ENCODE data around the gene UMOD.

Gene UMOD

GRCh38 chr16:20372701-20373100 is 20.2 kb upstream of the UMOD start:
- ATAC-seq (ENCODE audit: low read depth) = no peak
- Histone ChIP-seq H3K27ac (ENCODE audit: poor library complexity, severe bottlenecking) (no peak overlapping the region), H3K27me3 (ENCODE audit: insufficient read depth, poor library complexity, severe bottlenecking) (no peaks in the 10 kb centered on the region), H3K4me1 (ENCODE audit: insufficient read depth, poor library complexity, severe bottlenecking) (no peaks in the 10 kb centered on the region), H3K36me3 (ENCODE audit: low read depth) (no peaks in the 10 kb centered on the region), H3K4me3 (ENCODE audit: severe bottlenecking) (no peak overlapping the region), H3K9me3 (ENCODE audit: severe bottlenecking) (no peaks in the 10 kb centered on the region)
- DNase-seq (ENCODE audit: low spot score) = no peak
- TF ChIP-seq, protein P1, sequence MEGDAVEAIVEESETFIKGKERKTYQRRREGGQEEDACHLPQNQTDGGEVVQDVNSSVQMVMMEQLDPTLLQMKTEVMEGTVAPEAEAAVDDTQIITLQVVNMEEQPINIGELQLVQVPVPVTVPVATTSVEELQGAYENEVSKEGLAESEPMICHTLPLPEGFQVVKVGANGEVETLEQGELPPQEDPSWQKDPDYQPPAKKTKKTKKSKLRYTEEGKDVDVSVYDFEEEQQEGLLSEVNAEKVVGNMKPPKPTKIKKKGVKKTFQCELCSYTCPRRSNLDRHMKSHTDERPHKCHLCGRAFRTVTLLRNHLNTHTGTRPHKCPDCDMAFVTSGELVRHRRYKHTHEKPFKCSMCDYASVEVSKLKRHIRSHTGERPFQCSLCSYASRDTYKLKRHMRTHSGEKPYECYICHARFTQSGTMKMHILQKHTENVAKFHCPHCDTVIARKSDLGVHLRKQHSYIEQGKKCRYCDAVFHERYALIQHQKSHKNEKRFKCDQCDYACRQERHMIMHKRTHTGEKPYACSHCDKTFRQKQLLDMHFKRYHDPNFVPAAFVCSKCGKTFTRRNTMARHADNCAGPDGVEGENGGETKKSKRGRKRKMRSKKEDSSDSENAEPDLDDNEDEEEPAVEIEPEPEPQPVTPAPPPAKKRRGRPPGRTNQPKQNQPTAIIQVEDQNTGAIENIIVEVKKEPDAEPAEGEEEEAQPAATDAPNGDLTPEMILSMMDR (IDR thresholded peaks at IDR 0.05; ENCODE audit: poor library complexity, severe bottlenecking) = no peak

DNA sequence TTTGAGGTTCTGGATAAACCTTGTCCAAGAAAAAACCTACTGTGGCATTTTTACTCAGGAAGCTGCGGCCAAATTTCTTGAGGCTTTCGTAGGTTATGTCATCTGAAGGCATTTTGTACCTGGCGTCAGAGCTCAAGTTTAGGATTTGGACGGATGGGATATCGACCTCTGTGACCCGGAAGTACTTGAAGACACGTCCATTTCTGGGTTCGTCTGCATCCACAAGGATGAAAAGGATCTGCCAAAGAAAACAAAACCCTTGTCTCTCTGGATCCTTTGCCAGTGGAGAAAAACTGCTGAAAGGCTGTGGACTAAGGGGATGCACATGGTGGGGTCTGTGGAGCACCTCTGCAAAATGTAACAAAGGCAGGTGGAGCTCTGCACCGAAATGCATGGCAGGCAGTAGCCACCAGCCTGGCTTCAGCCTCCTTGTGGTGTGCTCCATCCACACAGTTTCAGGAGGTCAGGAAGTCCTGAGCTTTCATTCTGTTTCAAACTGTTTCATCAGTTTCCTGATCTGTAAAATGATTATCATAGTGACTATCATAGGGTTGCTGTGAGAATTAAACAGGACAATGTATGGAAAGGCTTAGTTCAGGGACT is 17.0 kb upstream of the UMOD start:
- TF ChIP-seq, protein P1 (IDR thresholded peaks at IDR 0.05; ENCODE audit: poor library complexity, severe bottlenecking) = no peak
- ATAC-seq (ENCODE audit: low read depth) (no peak), DNase-seq (ENCODE audit: low spot score) (no peak)
- Histone ChIP-seq H3K4me1 (ENCODE audit: insufficient read depth, poor library complexity, severe bottlenecking) (no peaks in the 10 kb centered on the region), H3K36me3 (ENCODE audit: low read depth) (no peaks in the 10 kb centered on the region), H3K27ac (ENCODE audit: poor library complexity, severe bottlenecking) (no peak overlapping the region), H3K4me3 (ENCODE audit: severe bottlenecking) (no peak overlapping the region), H3K9me3 (ENCODE audit: severe bottlenecking) (no peaks in the 10 kb centered on the region), H3K27me3 (ENCODE audit: insufficient read depth, poor library complexity, severe bottlenecking) (no peaks in the 10 kb centered on the region)

DNA sequence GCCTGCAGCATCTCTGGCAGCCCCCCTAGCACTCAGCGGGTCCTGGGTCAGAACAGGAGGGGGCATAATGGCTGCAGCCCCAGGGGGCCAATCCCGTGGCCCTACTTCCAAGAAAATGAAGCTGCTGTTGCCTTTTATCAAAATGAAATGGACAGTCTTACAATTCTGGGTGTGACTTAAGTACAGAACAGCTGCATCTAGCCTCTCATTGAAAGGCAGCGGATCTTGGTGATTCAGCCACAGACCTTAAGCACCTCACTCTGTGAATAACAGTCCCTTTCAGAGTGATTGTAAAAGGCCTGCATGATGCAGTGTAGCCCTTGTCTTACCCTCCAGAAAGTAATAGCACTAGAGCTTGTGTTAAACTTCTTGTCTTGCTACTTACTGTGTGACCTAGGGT is 11.5 kb upstream of the UMOD start:
- Histone ChIP-seq H3K27me3 (ENCODE audit: insufficient read depth, poor library complexity, severe bottlenecking) (peaks cover 8% of the 10 kb centered on the region), H3K4me1 (ENCODE audit: insufficient read depth, poor library complexity, severe bottlenecking) (no peaks in the 10 kb centered on the region), H3K4me3 (ENCODE audit: severe bottlenecking) (no peak overlapping the region), H3K9me3 (ENCODE audit: severe bottlenecking) (no peaks in the 10 kb centered on the region), H3K36me3 (ENCODE audit: low read depth) (no peaks in the 10 kb centered on the region), H3K27ac (ENCODE audit: poor library complexity, severe bottlenecking) (no peak overlapping the region)
- ATAC-seq (ENCODE audit: low read depth) = no peak
- TF ChIP-seq, protein P1 (IDR thresholded peaks at IDR 0.05; ENCODE audit: poor library complexity, severe bottlenecking) = no peak
- DNase-seq (ENCODE audit: low spot score) = no peak

GRCh38 chr16:20363191-20363590 is 10.7 kb upstream of the UMOD start:
- Histone ChIP-seq H3K27me3 (ENCODE audit: insufficient read depth, poor library complexity, severe bottlenecking) (peaks cover 8% of the 10 kb centered on the region), H3K9me3 (ENCODE audit: severe bottlenecking) (no peaks in the 10 kb centered on the region), H3K4me1 (ENCODE audit: insufficient read depth, poor library complexity, severe bottlenecking) (no peaks in the 10 kb centered on the region), H3K4me3 (ENCODE audit: severe bottlenecking) (no peak overlapping the region), H3K27ac (ENCODE audit: poor library complexity, severe bottlenecking) (no peak overlapping the region), H3K36me3 (ENCODE audit: low read depth) (no peaks in the 10 kb centered on the region)
- no peak for DNase-seq (ENCODE audit: low spot score)
- TF ChIP-seq, protein P1 (IDR thresholded peaks at IDR 0.05; ENCODE audit: poor library complexity, severe bottlenecking) = no peak
- no peak for ATAC-seq (ENCODE audit: low read depth)

- no peaks in the 10 kb centered on the region for H3K36me3 ChIP-seq (ENCODE audit: low read depth)
- ATAC-seq (ENCODE audit: low read depth) = no peak
These were observed 7.5 kb upstream of the UMOD start for GRCh38 chr16:20359997-20360396.

More at GRCh38 chr16:20359997-20360396, 7.5 kb upstream of the UMOD start:
- no peak overlapping the region for H3K4me3 ChIP-seq (ENCODE audit: severe bottlenecking)
- H3K27ac ChIP-seq (ENCODE audit: poor library complexity, severe bottlenecking) = no peak overlapping the region
- H3K9me3 ChIP-seq (ENCODE audit: severe bottlenecking) = no peaks in the 10 kb centered on the region
- TF ChIP-seq, protein P1 (IDR thresholded peaks at IDR 0.05; ENCODE audit: poor library complexity, severe bottlenecking) = no peak
- no peak for DNase-seq (ENCODE audit: low spot score)
- peaks cover 13% of the 10 kb centered on the region for H3K27me3 ChIP-seq (ENCODE audit: insufficient read depth, poor library complexity, severe bottlenecking)
- no peaks in the 10 kb centered on the region for H3K4me1 ChIP-seq (ENCODE audit: insufficient read depth, poor library complexity, severe bottlenecking)
